ENCODE measurements around the gene TRAF2. TPM values are rescaled to one million over a fixed set of nuclear protein-coding genes. Genes with fewer than 3 reads are reported as not detected.

Gene TRAF2
- total RNA-seq, 1 donor: 6.2 TPM

- Histone ChIP-seq H3K4me1 (ENCODE audit: insufficient read depth, low read length) (no peaks in the 10 kb centered on the region), H4K20me1 (ENCODE audit: insufficient read depth, low read length) (no peaks in the 10 kb centered on the region), H2AFZ (ENCODE audit: low read length) (no peak overlapping the region), H3K9me3 (ENCODE audit: low read depth, low read length) (no peaks in the 10 kb centered on the region), H3K27ac (ENCODE audit: low read depth, low read length) (no peak overlapping the region), H3K27me3 (ENCODE audit: insufficient read depth, low read length) (peaks cover 2% of the 10 kb centered on the region), H3K4me2 (ENCODE audit: insufficient read depth, low read length) (no peak overlapping the region), H3K36me3 (ENCODE audit: insufficient read depth, low read length) (no peaks in the 10 kb centered on the region), H3K79me2 (ENCODE audit: insufficient read depth, low read length) (no peaks in the 10 kb centered on the region), H3K4me3 (ENCODE audit: insufficient read depth, low read length) (no peak overlapping the region)
- no peak for TF ChIP-seq CTCF (IDR thresholded peaks at IDR 0.05; ENCODE audit: extremely low read depth, low read depth, low read length)
- no peak for DNase-seq (ENCODE audit: insufficient read length, low spot score, missing footprints)
These were observed 84.0 kb downstream of the TRAF2 start for GRCh38 chr9:136970361-136970760.

GRCh38 chr9:136971746-136972145 lies 85.4 kb downstream of the TRAF2 start:
- Histone ChIP-seq H3K27ac (ENCODE audit: low read depth, low read length) (no peak overlapping the region), H3K4me3 (ENCODE audit: insufficient read depth, low read length) (no peak overlapping the region), H3K36me3 (ENCODE audit: insufficient read depth, low read length) (no peaks in the 10 kb centered on the region), H3K79me2 (ENCODE audit: insufficient read depth, low read length) (no peaks in the 10 kb centered on the region), H2AFZ (ENCODE audit: low read length) (no peak overlapping the region), H3K27me3 (ENCODE audit: insufficient read depth, low read length) (no peaks in the 10 kb centered on the region), H4K20me1 (ENCODE audit: insufficient read depth, low read length) (no peaks in the 10 kb centered on the region), H3K4me2 (ENCODE audit: insufficient read depth, low read length) (no peak overlapping the region), H3K9me3 (ENCODE audit: low read depth, low read length) (no peaks in the 10 kb centered on the region), H3K4me1 (ENCODE audit: insufficient read depth, low read length) (no peaks in the 10 kb centered on the region)
- no peak for TF ChIP-seq CTCF (IDR thresholded peaks at IDR 0.05; ENCODE audit: extremely low read depth, low read depth, low read length)
- no peak for DNase-seq (ENCODE audit: insufficient read length, low spot score, missing footprints)

GRCh38 chr9:136972335-136972734 lies 86.0 kb downstream of the TRAF2 start:
- no peaks in the 10 kb centered on the region for H4K20me1 ChIP-seq (ENCODE audit: insufficient read depth, low read length)
- no peaks in the 10 kb centered on the region for H3K36me3 ChIP-seq (ENCODE audit: insufficient read depth, low read length)
- H3K4me1 ChIP-seq (ENCODE audit: insufficient read depth, low read length): no peaks in the 10 kb centered on the region
- no peak overlapping the region for H3K4me2 ChIP-seq (ENCODE audit: insufficient read depth, low read length)
- H3K4me3 ChIP-seq (ENCODE audit: insufficient read depth, low read length): no peak overlapping the region
- no peaks in the 10 kb centered on the region for H3K9me3 ChIP-seq (ENCODE audit: low read depth, low read length)
- no peaks in the 10 kb centered on the region for H3K79me2 ChIP-seq (ENCODE audit: insufficient read depth, low read length)
- no peak overlapping the region for H2AFZ ChIP-seq (ENCODE audit: low read length)
- no peak overlapping the region for H3K27ac ChIP-seq (ENCODE audit: low read depth, low read length)
- no peaks in the 10 kb centered on the region for H3K27me3 ChIP-seq (ENCODE audit: insufficient read depth, low read length)
- DNase-seq (ENCODE audit: insufficient read length, low spot score, missing footprints): no peak
- TF ChIP-seq CTCF (IDR thresholded peaks at IDR 0.05; ENCODE audit: extremely low read depth, low read depth, low read length): no peak

GRCh38 chr9:136972743-136973142 lies 86.4 kb downstream of the TRAF2 start:
- no peaks in the 10 kb centered on the region for H3K27me3 ChIP-seq (ENCODE audit: insufficient read depth, low read length)
- H3K27ac ChIP-seq (ENCODE audit: low read depth, low read length): no peak overlapping the region
- H3K4me3 ChIP-seq (ENCODE audit: insufficient read depth, low read length): no peak overlapping the region
- H4K20me1 ChIP-seq (ENCODE audit: insufficient read depth, low read length): no peaks in the 10 kb centered on the region
- no peaks in the 10 kb centered on the region for H3K9me3 ChIP-seq (ENCODE audit: low read depth, low read length)
- H3K4me1 ChIP-seq (ENCODE audit: insufficient read depth, low read length): peaks cover under 1% of the 10 kb centered on the region
- H3K36me3 ChIP-seq (ENCODE audit: insufficient read depth, low read length): no peaks in the 10 kb centered on the region
- no peak overlapping the region for H3K4me2 ChIP-seq (ENCODE audit: insufficient read depth, low read length)
- H2AFZ ChIP-seq (ENCODE audit: low read length): no peak overlapping the region
- H3K79me2 ChIP-seq (ENCODE audit: insufficient read depth, low read length): no peaks in the 10 kb centered on the region
- TF ChIP-seq CTCF (IDR thresholded peaks at IDR 0.05; ENCODE audit: extremely low read depth, low read depth, low read length): no peak
- no peak for DNase-seq (ENCODE audit: insufficient read length, low spot score, missing footprints)
